GM12864 (cell line): ENCODE results near the gene STARD13.

Experiments used
- DNase-seq: peaks from one replicate; pipeline ENCODE4 v3.0.0-alpha.2; 2011; ENCODE audit warnings: low read depth
- H3K4me3 ChIP-seq: 2 replicates; pipeline ENCODE4 v1.5.1; 2011; ENCODE audit warnings: mild to moderate bottlenecking, low read depth, low read length, control low read depth
- CTCF ChIP-seq: IDR thresholded peaks from 2 replicates; pipeline ENCODE4 v1.5.1; 2011; ENCODE audit warnings: low read depth, mild to moderate bottlenecking, moderate library complexity, low read length, control low read depth, inconsistent platforms; ENCODE audit errors: missing control alignments

The STARD13 gene

GRCh38 chr13:33285420-33286124 is at the start of gene STARD13:
STARD13 (minus strand) TSS chr13:33285755; CDS start chr13:33285638, 117 bp downstream.
- peak within 1 kb of the TSS; percentile 72 for H3K4me3 ChIP-seq
- no peak for DNase-seq
- no peak for TF ChIP-seq CTCF

GRCh38 chr13:33334831-33335230 is 49.3 kb upstream of the STARD13 start:
- DNase-seq = no peak
- no peak for TF ChIP-seq CTCF
- no peak overlapping the region for H3K4me3 ChIP-seq

- no peak for TF ChIP-seq CTCF
- no peak overlapping the region for H3K4me3 ChIP-seq
These were observed 46.4 kb upstream of the STARD13 start for GRCh38 chr13:33331962-33332361.

GRCh38 chr13:33330483-33330882 is 44.9 kb upstream of the STARD13 start:
- TF ChIP-seq CTCF = no peak
- no peak overlapping the region for H3K4me3 ChIP-seq
- DNase-seq = no peak

More at GRCh38 chr13:33331962-33332361, 46.4 kb upstream of the STARD13 start:
- no peak for DNase-seq

- no peak for TF ChIP-seq CTCF
- no peak for DNase-seq
- H3K4me3 ChIP-seq = no peak overlapping the region
These were observed 43.1 kb upstream of the STARD13 start for GRCh38 chr13:33328701-33329100.

GRCh38 chr13:33326723-33327122 is 41.2 kb upstream of the STARD13 start:
- no peak for TF ChIP-seq CTCF
- no peak for DNase-seq
- H3K4me3 ChIP-seq = no peak overlapping the region

GRCh38 chr13:33326246-33326645 is 40.7 kb upstream of the STARD13 start:
- TF ChIP-seq CTCF = no peak
- no peak overlapping the region for H3K4me3 ChIP-seq
- DNase-seq = no peak
